Measurements from ENCODE around the gene RIMBP2.

Gene RIMBP2

DNA sequence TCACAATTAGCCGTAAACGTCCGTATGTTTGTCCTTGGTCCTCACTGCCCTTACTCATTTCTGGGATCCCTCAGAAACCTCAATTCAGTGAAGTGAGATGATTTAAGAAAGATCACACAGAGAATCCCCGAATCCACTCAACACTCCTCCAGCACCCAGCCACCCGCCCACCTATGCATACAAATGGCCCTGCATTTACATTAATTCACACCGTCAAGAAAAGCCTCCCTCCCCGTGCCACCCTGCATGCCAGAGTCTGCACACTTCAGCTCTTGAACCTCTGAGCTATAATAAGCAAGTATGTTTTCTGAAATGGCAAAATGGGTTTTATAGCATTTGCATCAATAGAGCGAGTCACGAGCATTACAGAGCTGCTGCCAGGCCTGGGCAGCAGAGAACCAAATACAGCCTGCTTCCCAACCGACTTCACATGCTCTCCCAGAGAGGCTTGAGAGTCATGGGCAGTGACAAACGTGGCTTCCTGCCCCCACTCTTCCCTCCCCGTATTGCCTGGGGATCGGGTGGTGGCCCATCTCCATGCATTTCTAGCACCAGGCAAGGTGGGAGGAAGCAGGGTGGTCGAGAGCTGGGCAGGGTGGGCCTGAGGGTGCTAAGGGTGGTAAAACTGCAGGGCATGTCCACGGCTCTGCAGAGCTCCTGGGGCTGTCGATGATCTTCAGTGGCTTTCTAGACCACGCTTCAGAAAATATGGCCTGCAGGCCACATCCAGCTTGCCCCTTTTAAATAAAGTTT is 177.6 kb downstream of the RIMBP2 start:
- TF ChIP-seq POLR2AphosphoS5 (IDR thresholded peaks at IDR 0.05; ENCODE audit: low read depth) (no peak), GABPA (IDR thresholded peaks at IDR 0.05; ENCODE audit: low read depth) (no peak), SPI1 (IDR thresholded peaks at IDR 0.05; ENCODE audit: borderline replicate concordance, low read depth) (no peak)
- TF ChIP-seq, protein P1, sequence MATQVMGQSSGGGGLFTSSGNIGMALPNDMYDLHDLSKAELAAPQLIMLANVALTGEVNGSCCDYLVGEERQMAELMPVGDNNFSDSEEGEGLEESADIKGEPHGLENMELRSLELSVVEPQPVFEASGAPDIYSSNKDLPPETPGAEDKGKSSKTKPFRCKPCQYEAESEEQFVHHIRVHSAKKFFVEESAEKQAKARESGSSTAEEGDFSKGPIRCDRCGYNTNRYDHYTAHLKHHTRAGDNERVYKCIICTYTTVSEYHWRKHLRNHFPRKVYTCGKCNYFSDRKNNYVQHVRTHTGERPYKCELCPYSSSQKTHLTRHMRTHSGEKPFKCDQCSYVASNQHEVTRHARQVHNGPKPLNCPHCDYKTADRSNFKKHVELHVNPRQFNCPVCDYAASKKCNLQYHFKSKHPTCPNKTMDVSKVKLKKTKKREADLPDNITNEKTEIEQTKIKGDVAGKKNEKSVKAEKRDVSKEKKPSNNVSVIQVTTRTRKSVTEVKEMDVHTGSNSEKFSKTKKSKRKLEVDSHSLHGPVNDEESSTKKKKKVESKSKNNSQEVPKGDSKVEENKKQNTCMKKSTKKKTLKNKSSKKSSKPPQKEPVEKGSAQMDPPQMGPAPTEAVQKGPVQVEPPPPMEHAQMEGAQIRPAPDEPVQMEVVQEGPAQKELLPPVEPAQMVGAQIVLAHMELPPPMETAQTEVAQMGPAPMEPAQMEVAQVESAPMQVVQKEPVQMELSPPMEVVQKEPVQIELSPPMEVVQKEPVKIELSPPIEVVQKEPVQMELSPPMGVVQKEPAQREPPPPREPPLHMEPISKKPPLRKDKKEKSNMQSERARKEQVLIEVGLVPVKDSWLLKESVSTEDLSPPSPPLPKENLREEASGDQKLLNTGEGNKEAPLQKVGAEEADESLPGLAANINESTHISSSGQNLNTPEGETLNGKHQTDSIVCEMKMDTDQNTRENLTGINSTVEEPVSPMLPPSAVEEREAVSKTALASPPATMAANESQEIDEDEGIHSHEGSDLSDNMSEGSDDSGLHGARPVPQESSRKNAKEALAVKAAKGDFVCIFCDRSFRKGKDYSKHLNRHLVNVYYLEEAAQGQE (IDR thresholded peaks at IDR 0.05; ENCODE audit: insufficient replicate concordance, low read depth), result no peak
- TF ChIP-seq, protein P2, sequence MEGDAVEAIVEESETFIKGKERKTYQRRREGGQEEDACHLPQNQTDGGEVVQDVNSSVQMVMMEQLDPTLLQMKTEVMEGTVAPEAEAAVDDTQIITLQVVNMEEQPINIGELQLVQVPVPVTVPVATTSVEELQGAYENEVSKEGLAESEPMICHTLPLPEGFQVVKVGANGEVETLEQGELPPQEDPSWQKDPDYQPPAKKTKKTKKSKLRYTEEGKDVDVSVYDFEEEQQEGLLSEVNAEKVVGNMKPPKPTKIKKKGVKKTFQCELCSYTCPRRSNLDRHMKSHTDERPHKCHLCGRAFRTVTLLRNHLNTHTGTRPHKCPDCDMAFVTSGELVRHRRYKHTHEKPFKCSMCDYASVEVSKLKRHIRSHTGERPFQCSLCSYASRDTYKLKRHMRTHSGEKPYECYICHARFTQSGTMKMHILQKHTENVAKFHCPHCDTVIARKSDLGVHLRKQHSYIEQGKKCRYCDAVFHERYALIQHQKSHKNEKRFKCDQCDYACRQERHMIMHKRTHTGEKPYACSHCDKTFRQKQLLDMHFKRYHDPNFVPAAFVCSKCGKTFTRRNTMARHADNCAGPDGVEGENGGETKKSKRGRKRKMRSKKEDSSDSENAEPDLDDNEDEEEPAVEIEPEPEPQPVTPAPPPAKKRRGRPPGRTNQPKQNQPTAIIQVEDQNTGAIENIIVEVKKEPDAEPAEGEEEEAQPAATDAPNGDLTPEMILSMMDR (IDR thresholded peaks at IDR 0.05; ENCODE audit: insufficient read depth, low read length), result no peak

DNA sequence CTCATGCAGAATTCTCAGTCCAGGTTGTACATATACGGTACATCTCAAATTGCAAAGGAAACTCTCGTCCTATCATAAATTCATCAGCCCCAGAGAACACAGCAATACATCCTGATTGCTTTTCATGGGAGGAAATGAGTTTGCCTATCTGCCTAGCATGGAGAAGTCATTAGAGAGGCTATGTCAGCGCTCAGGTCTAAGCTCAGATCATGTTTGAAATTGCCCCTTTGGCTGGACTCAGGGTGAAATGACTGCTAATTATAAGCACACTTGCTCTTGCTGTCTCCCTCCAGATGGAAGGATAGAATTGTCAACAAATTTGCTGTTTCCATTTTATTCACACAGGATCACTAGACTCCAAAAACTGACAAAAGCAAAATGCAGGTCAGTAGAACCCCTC is 178.4 kb downstream of the RIMBP2 start:
- Histone ChIP-seq H3K27ac (replicated peaks) (no peak overlapping the region), H3K4me3 (replicated peaks; ENCODE audit: insufficient read depth, low read length) (no peak overlapping the region), H3K27me3 (ENCODE audit: insufficient read depth, poor library complexity, severe bottlenecking) (no peaks in the 10 kb centered on the region)
- DNase-seq (ENCODE audit: low read depth in 1 of 2, low spot score in 1 of 2), result no peak
- TF ChIP-seq, protein P2 (IDR thresholded peaks at IDR 0.05; ENCODE audit: insufficient read depth, low read length), result no peak
- no peak for TF ChIP-seq POLR2AphosphoS5 (IDR thresholded peaks at IDR 0.05; ENCODE audit: low read depth)
- TF ChIP-seq, protein P1 (IDR thresholded peaks at IDR 0.05; ENCODE audit: insufficient replicate concordance, low read depth), result no peak
- no peak for TF ChIP-seq SPI1 (IDR thresholded peaks at IDR 0.05; ENCODE audit: borderline replicate concordance, low read depth)
- TF ChIP-seq GABPA (IDR thresholded peaks at IDR 0.05; ENCODE audit: low read depth), result no peak

More for the DNA sequence above, 177.6 kb downstream of the RIMBP2 start:
- Histone ChIP-seq H3K27ac (replicated peaks) (no peak overlapping the region), H3K4me3 (replicated peaks; ENCODE audit: insufficient read depth, low read length) (no peak overlapping the region), H3K27me3 (ENCODE audit: insufficient read depth, poor library complexity, severe bottlenecking) (no peaks in the 10 kb centered on the region)
- DNase-seq (ENCODE audit: low read depth in 1 of 2, low spot score in 1 of 2), result no peak

DNA sequence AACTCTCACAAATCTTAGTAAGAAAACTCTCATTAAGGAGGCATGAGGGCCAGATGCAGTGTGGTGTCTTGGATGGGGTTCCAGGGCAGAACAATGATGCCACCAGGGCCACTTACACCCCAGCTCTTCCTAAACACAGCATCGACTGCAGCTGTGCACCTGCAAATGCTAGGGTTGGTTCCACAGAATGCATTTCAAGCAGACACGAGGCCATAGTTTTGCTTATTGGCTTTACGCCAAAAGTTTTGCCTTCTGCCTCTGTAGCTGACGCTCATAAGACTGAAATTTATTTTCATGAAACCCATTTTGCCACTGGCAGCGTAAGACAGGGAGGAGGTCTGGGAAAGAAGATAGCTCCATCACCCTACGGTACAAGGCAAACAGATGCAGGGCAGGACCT is 179.0 kb downstream of the RIMBP2 start:
- H3K27me3 ChIP-seq (ENCODE audit: insufficient read depth, poor library complexity, severe bottlenecking), result no peaks in the 10 kb centered on the region
- no peak overlapping the region for H3K4me3 ChIP-seq (replicated peaks; ENCODE audit: insufficient read depth, low read length)
- no peak for DNase-seq (ENCODE audit: low read depth in 1 of 2, low spot score in 1 of 2)
- no peak overlapping the region for H3K27ac ChIP-seq (replicated peaks)
- TF ChIP-seq POLR2AphosphoS5 (IDR thresholded peaks at IDR 0.05; ENCODE audit: low read depth), result no peak
- no peak for TF ChIP-seq SPI1 (IDR thresholded peaks at IDR 0.05; ENCODE audit: borderline replicate concordance, low read depth)
- TF ChIP-seq, protein P1 (IDR thresholded peaks at IDR 0.05; ENCODE audit: insufficient replicate concordance, low read depth), result no peak
- TF ChIP-seq, protein P2 (IDR thresholded peaks at IDR 0.05; ENCODE audit: insufficient read depth, low read length), result no peak
- TF ChIP-seq GABPA (IDR thresholded peaks at IDR 0.05; ENCODE audit: low read depth), result no peak

Measured in HL-60 (cell line).